ENCODE measurements around the gene PPOX.

The PPOX gene

DNA sequence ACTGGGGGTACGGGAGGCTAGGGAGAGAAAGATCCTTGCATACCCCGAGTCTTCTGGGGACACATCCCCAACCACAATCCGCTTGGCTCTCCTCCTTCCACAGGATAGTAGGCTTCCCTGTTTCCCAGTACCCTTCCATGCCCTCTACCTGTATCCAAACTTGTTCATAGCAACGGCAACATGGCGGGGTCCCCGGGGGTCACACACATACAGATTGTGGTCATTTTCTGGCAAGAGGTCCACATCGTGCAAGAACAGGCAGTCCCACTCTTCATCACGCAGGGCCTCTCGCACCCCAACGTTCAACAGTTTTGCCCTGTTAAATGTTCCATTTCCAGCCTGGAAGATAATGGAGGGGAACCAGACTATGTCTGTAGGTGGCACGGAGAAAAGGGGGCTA is 7.5 kb downstream of the PPOX start:
- DNase-seq (ENCODE audit: low spot score), result no peak
- no peak for TF ChIP-seq CTCF (IDR thresholded peaks at IDR 0.05; ENCODE audit: extremely low read depth, insufficient read depth, missing control alignments)
- in situ Hi-C loops (cut with MboI; ENCODE audit: low pct_unique_long_range_greater_than_20kb, low sequenced_read_pairs, unreplicated experiment), result no loop called here

- TF ChIP-seq CTCF (IDR thresholded peaks at IDR 0.05; ENCODE audit: extremely low read depth, insufficient read depth, missing control alignments), result no peak
- in situ Hi-C loops (cut with MboI; ENCODE audit: low pct_unique_long_range_greater_than_20kb, low sequenced_read_pairs, unreplicated experiment), result loop anchor here (25.0 kb wide), 1 partner anchor 537 kb away; the partner anchor contains the start of genes FCRLA and FCRLB
- no peak for DNase-seq (ENCODE audit: low spot score)
Observed at GRCh38 chr1:161174911-161175310, 8.7 kb downstream of the PPOX start.

DNA sequence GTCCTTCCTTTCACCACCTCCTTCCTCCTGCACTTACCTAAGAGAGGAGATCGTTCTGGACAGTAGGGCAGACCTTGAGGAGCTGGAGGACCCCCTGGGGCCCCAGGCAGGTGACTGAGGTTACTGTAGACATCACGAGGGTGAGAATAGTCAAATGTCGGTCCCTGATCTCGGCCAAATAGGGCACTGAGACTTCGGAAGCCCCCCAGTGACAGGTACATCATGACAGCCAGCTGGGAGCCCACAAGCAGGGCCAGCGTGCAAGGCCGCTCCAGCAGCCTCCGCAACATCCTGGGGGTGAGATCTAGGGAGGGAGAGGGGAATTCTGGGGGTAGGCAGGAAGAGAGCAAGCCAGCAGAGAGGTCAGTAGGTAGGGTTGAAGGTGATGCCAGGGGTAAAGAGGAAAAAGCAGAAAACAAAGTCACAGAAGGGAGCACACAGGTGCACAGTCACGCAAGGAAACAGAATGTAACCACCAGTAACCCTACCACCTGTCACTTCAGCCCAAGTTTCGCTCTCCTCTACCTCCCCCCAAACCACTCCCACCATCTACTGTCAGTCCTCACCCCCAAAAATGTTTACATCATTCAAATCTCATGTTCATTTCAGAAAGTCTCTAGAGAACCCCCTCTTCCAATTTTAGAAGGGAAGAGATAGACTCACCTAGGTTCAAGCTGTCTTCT is 9.7 kb downstream of the PPOX start:
- TF ChIP-seq CTCF (IDR thresholded peaks at IDR 0.05; ENCODE audit: extremely low read depth, insufficient read depth, missing control alignments), result no peak
- in situ Hi-C loops (cut with MboI; ENCODE audit: low pct_unique_long_range_greater_than_20kb, low sequenced_read_pairs, unreplicated experiment), result loop anchor here (25.0 kb wide), 1 partner anchor 536 kb away; the partner anchor contains the start of genes FCRLA and FCRLB
- DNase-seq (ENCODE audit: low spot score), result peak; percentile 48

GRCh38 chr1:161176468-161177111 is 10.4 kb downstream of the PPOX start:
- in situ Hi-C loops (cut with MboI; ENCODE audit: low pct_unique_long_range_greater_than_20kb, low sequenced_read_pairs, unreplicated experiment), result loop anchor here (25.0 kb wide), 1 partner anchor 536 kb away; the partner anchor contains the start of genes FCRLA and FCRLB
- no peak for TF ChIP-seq CTCF (IDR thresholded peaks at IDR 0.05; ENCODE audit: extremely low read depth, insufficient read depth, missing control alignments)

GRCh38 chr1:161177112-161177935 is 11.1 kb downstream of the PPOX start, which contains the start of gene B4GALT3:
Gene B4GALT3, minus strand, starts transcription at chr1:161177507. Its CDS starts 1,447 bp downstream, at chr1:161176060.
- in situ Hi-C loops (cut with MboI; ENCODE audit: low pct_unique_long_range_greater_than_20kb, low sequenced_read_pairs, unreplicated experiment), result loop anchor here (25.0 kb wide), 1 partner anchor 535 kb away; the partner anchor contains the start of genes FCRLA and FCRLB
- no peak for TF ChIP-seq CTCF (IDR thresholded peaks at IDR 0.05; ENCODE audit: extremely low read depth, insufficient read depth, missing control alignments)
- DNase-seq (ENCODE audit: low spot score), result peak; percentile 95

More at GRCh38 chr1:161176468-161177111, 10.4 kb downstream of the PPOX start:
- DNase-seq (ENCODE audit: low spot score), result no peak

DNA sequence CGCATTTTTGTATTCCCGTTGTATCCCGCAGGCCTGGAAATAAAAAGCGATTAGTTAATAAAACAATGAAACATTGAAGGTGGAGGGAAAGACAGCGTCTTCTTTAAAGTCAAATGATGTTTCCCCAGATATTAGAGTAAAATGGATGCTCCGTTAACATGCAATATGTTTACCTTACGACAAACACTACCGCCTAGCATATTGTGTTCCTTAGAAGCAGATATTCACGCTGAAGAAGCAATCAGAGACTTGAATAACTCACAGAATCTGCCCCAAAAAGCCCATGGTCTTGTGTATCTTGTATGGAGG is 11.7 kb downstream of the PPOX start:
- no peak for DNase-seq (ENCODE audit: low spot score)
- TF ChIP-seq CTCF (IDR thresholded peaks at IDR 0.05; ENCODE audit: extremely low read depth, insufficient read depth, missing control alignments), result no peak
- in situ Hi-C loops (cut with MboI; ENCODE audit: low pct_unique_long_range_greater_than_20kb, low sequenced_read_pairs, unreplicated experiment), result loop anchor here (25.0 kb wide), 1 partner anchor 534 kb away; the partner anchor contains the start of genes FCRLA and FCRLB

Measured in GM13977 (cell line).